Esophagus squamous epithelium (tissue), 4 donors: Measurements from ENCODE around the gene UMODL1.

ENCODE experiments used
- POLR2A ChIP-seq, 4 donors: fragments of 450-650 bp; IDR thresholded peaks; one replicate each; pipeline ENCODE4 v1.6.1; 2017; ENCODE audit warnings: antibody characterized with exemption in 4 of 4, mild to moderate bottlenecking in 4 of 4, moderate library complexity in 3 of 4
- TF ChIP-seq, protein P1 (sequence below), 6 experiments: fragments of 450-650 bp in 4 of 6; fragments of 200-600 bp in 2 of 6; sonication (generic) in 2 of 6; IDR thresholded peaks; one replicate each; pipeline ENCODE4 v1.5.1; 2016 to 2019; ENCODE audit warnings: antibody characterized with exemption in 6 of 6, mild to moderate bottlenecking in 4 of 6, moderate library complexity in 4 of 6

DNA sequence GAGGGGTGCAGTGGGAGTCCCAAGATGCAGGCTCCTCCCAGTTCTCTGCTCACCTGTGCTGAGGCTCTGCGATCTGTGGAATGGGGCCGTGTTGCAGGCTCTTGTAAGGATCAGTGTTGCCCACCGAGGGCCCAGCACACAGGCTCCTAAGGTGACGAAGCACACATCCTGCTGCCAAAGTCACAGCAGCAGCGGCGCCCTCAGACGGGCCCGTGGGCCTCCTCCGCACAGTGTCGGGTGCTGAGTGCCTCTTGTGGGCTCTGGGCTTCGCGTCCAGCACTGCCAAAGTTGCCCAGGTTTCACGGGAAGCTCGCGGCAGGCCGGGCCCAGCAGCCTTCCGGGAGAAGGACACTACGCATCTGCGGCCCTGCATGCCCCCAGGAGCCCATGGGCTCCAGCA lies 75.7 kb downstream of the UMODL1 start:
- TF ChIP-seq, protein P1, sequence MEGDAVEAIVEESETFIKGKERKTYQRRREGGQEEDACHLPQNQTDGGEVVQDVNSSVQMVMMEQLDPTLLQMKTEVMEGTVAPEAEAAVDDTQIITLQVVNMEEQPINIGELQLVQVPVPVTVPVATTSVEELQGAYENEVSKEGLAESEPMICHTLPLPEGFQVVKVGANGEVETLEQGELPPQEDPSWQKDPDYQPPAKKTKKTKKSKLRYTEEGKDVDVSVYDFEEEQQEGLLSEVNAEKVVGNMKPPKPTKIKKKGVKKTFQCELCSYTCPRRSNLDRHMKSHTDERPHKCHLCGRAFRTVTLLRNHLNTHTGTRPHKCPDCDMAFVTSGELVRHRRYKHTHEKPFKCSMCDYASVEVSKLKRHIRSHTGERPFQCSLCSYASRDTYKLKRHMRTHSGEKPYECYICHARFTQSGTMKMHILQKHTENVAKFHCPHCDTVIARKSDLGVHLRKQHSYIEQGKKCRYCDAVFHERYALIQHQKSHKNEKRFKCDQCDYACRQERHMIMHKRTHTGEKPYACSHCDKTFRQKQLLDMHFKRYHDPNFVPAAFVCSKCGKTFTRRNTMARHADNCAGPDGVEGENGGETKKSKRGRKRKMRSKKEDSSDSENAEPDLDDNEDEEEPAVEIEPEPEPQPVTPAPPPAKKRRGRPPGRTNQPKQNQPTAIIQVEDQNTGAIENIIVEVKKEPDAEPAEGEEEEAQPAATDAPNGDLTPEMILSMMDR (IDR thresholded peaks at IDR 0.05) = no peak
- TF ChIP-seq POLR2A (IDR thresholded peaks at IDR 0.05) = no peak
